HepG2 (cell line): ENCODE data around the gene FAM20A. TPM values are rescaled to one million over a fixed set of nuclear protein-coding genes. Genes with fewer than 3 reads are reported as not detected.

Experiments used
- AGO2 ChIP-seq: fragments of 200-400 bp; formaldehyde crosslinking; optimal IDR thresholded peaks from 2 replicates; pipeline ENCODE3; 2017; ENCODE audit warnings: mild to moderate bottlenecking, low read depth, low read length, moderate library complexity
- CBX5 ChIP-seq: sonication (generic); formaldehyde crosslinking; IDR thresholded peaks from 2 replicates; pipeline ENCODE4 v1.4.0; 2020; ENCODE audit warnings: missing genetic modification reagents, borderline replicate concordance
- FOSL2 ChIP-seq: sonication (generic); formaldehyde crosslinking; IDR thresholded peaks from 2 replicates; pipeline ENCODE4 v1.4.0; 2020; ENCODE audit warnings: missing genetic modification reagents
- HNRNPLL ChIP-seq: fragments of 200-400 bp; formaldehyde crosslinking; IDR thresholded peaks from 2 replicates; pipeline ENCODE4 v1.6.1; 2017; ENCODE audit warnings: mild to moderate bottlenecking, low read depth, low read length; ENCODE audit not compliant: poor library complexity, severe bottlenecking
- MAFF ChIP-seq: IDR thresholded peaks from 2 replicates; pipeline ENCODE4 v1.6.1; 2011; ENCODE audit warnings: low read depth, low read length, improper control_type of control experiment
- MED13 ChIP-seq: sonication (generic); formaldehyde crosslinking; IDR thresholded peaks from 2 replicates; pipeline ENCODE4 v1.5.0; 2020; ENCODE audit warnings: missing genetic modification reagents
- MLLT10 ChIP-seq: sonication (generic); formaldehyde crosslinking; IDR thresholded peaks from 2 replicates; pipeline ENCODE4 v1.4.0; 2020; ENCODE audit warnings: missing genetic modification reagents
- PRDM10 ChIP-seq: sonication (generic); formaldehyde crosslinking; IDR thresholded peaks from 2 replicates; pipeline ENCODE4 v1.4.0; 2020; ENCODE audit warnings: low read depth, missing genetic modification reagents
- SMARCE1 ChIP-seq: fragments of 450-650 bp; IDR thresholded peaks from 2 replicates; pipeline ENCODE4 v1.6.1; 2017; ENCODE audit warnings: borderline replicate concordance
- USF2 ChIP-seq, 2 experiments: sonication (generic) in 1 of 2; formaldehyde crosslinking in 1 of 2; IDR thresholded peaks; 2 replicates each; pipeline versions ENCODE4 v1.5.1 to v1.6.1; 2011 to 2020; ENCODE audit warnings: borderline replicate concordance in 1 of 2, low read depth in 1 of 2, low read length in 1 of 2, mild to moderate bottlenecking in 1 of 2, missing genetic modification reagents in 1 of 2, moderate library complexity in 1 of 2
- ZNF263 ChIP-seq: sonication (generic); formaldehyde crosslinking; IDR thresholded peaks from 2 replicates; pipeline ENCODE4 v1.4.0; 2020; ENCODE audit warnings: missing genetic modification reagents
- ZNF556 ChIP-seq: sonication (generic); formaldehyde crosslinking; IDR thresholded peaks from 2 replicates; pipeline ENCODE4 v1.4.0; 2020; ENCODE audit warnings: mild to moderate bottlenecking, missing genetic modification reagents, borderline replicate concordance
- ZNF724P ChIP-seq: sonication (generic); formaldehyde crosslinking; IDR thresholded peaks from 2 replicates; pipeline ENCODE4 v1.8.0; 2022; ENCODE audit warnings: missing genetic modification reagents, borderline replicate concordance
- polyA plus RNA-seq, 8 experiments: library from polyadenylated mRNA; depleted of rRNA in 3 of 8; stranded (reverse) in 7 of 8; unstranded in 1 of 8; fragments of >200 nt; fragmentation: Illumina TruSeq in 4 of 8; extraction: Trizol in 4 of 8; gene quantifications; 2 replicates each; pipeline versions ENCODE4 v1.2.1 to v1.2.3, GENCODE V29; 2011 to 2016; ENCODE audit warnings: low read depth in 4 of 8, missing spikeins in 1 of 8, mixed read lengths in 1 of 8; ENCODE audit not compliant: insufficient read depth in 1 of 8
- total RNA-seq, 5 experiments: library from RNA; depleted of rRNA; stranded (reverse); fragments of >200 nt; fragmentation: Illumina TruSeq; extraction: Trizol; gene quantifications; 2 replicates each; pipeline ENCODE4 v1.2.3, GENCODE V29; 2016; ENCODE audit warnings: low read depth in 1 of 5
- TF ChIP-seq, protein P1 (sequence below): sonication (generic); formaldehyde crosslinking; IDR thresholded peaks from 2 replicates; pipeline ENCODE4 v1.5.0; 2020; ENCODE audit warnings: mild to moderate bottlenecking, low read depth, missing genetic modification reagents, borderline replicate concordance
- TF ChIP-seq, protein P2 (sequence below): sonication (generic); formaldehyde crosslinking; IDR thresholded peaks from 2 replicates; pipeline ENCODE4 v1.4.0; 2020; ENCODE audit warnings: missing genetic modification reagents
- TF ChIP-seq, protein P3 (sequence below): sonication (generic); formaldehyde crosslinking; IDR thresholded peaks from 2 replicates; pipeline ENCODE4 v1.8.1; 2023; ENCODE audit warnings: mild to moderate bottlenecking, missing genetic modification reagents
- TF ChIP-seq, protein P4 (sequence below): IDR thresholded peaks from 2 replicates; pipeline ENCODE4 v1.6.1; 2016; ENCODE audit warnings: missing compliant biosample characterization, missing genetic modification reagents, borderline replicate concordance

FAM20A gene
- total and polyA plus RNA-seq, 2 of the 13 experiments (the other 11 are each of a cell fraction or from before 2014, with no cell fraction given) = 9.3 to 20.7 TPM

GRCh38 chr17:68579194-68579927 lies 21.8 kb downstream of the FAM20A start (continued):
- no peak for TF ChIP-seq PRDM10
- TF ChIP-seq, protein P1, sequence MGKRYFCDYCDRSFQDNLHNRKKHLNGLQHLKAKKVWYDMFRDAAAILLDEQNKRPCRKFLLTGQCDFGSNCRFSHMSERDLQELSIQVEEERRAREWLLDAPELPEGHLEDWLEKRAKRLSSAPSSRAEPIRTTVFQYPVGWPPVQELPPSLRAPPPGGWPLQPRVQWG (CRISPR knock-in tag) = no peak
- TF ChIP-seq AGO2 = no peak
- peak; percentile 74 for TF ChIP-seq ZNF263 (CRISPR knock-in tag)
- TF ChIP-seq, protein P2, sequence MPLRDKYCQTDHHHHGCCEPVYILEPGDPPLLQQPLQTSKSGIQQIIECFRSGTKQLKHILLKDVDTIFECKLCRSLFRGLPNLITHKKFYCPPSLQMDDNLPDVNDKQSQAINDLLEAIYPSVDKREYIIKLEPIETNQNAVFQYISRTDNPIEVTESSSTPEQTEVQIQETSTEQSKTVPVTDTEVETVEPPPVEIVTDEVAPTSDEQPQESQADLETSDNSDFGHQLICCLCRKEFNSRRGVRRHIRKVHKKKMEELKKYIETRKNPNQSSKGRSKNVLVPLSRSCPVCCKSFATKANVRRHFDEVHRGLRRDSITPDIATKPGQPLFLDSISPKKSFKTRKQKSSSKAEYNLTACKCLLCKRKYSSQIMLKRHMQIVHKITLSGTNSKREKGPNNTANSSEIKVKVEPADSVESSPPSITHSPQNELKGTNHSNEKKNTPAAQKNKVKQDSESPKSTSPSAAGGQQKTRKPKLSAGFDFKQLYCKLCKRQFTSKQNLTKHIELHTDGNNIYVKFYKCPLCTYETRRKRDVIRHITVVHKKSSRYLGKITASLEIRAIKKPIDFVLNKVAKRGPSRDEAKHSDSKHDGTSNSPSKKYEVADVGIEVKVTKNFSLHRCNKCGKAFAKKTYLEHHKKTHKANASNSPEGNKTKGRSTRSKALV = no peak
- TF ChIP-seq MAFF = peak; percentile 15; the same call in 1 of the 2 replicates
- no peak for TF ChIP-seq ZNF556 (CRISPR knock-in tag)
- TF ChIP-seq ZNF724P = no peak
- no peak for TF ChIP-seq MLLT10 (CRISPR knock-in tag)
- TF ChIP-seq USF2 (IDR thresholded peaks at IDR 0.05; ENCODE audit: low read depth, low read length) = no peak
- TF ChIP-seq USF2 (CRISPR knock-in tag; IDR thresholded peaks at IDR 0.05; ENCODE audit: borderline replicate concordance) = peak; percentile 19; the same call in 1 of the 2 replicates
- TF ChIP-seq FOSL2 (CRISPR knock-in tag) = peak; percentile 67
- TF ChIP-seq SMARCE1 = no peak
- no peak for TF ChIP-seq HNRNPLL
- TF ChIP-seq CBX5 (CRISPR knock-in tag) = no peak
- no peak for TF ChIP-seq MED13 (CRISPR knock-in tag)
- TF ChIP-seq, protein P3, sequence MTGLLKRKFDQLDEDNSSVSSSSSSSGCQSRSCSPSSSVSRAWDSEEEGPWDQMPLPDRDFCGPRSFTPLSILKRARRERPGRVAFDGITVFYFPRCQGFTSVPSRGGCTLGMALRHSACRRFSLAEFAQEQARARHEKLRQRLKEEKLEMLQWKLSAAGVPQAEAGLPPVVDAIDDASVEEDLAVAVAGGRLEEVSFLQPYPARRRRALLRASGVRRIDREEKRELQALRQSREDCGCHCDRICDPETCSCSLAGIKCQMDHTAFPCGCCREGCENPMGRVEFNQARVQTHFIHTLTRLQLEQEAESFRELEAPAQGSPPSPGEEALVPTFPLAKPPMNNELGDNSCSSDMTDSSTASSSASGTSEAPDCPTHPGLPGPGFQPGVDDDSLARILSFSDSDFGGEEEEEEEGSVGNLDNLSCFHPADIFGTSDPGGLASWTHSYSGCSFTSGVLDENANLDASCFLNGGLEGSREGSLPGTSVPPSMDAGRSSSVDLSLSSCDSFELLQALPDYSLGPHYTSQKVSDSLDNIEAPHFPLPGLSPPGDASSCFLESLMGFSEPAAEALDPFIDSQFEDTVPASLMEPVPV (CRISPR knock-in tag) = no peak
- TF ChIP-seq, protein P4, sequence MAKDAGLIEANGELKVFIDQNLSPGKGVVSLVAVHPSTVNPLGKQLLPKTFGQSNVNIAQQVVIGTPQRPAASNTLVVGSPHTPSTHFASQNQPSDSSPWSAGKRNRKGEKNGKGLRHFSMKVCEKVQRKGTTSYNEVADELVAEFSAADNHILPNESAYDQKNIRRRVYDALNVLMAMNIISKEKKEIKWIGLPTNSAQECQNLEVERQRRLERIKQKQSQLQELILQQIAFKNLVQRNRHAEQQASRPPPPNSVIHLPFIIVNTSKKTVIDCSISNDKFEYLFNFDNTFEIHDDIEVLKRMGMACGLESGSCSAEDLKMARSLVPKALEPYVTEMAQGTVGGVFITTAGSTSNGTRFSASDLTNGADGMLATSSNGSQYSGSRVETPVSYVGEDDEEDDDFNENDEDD (CRISPR knock-in tag) = no peak
